Astrocyte (in vitro differentiated cells and primary cell): ENCODE results near the gene RMRP. TPM values are rescaled to one million over a fixed set of nuclear protein-coding genes. Genes with fewer than 3 reads are reported as not detected.
A peak's percentile ranks its signal among the peaks of the same experiment; 100 is the strongest.

Source experiments
- DNase-seq: peaks from one replicate; pipeline ENCODE4 v3.0.0-alpha.2; 2010; ENCODE audit warnings: low read depth
- FAIRE-seq: peaks from 2 replicates; lab custom pipeline; 2011; peaks lifted over from hg19 to GRCh38; lab: Jason Lieb, UNC
- H2AFZ ChIP-seq: 2 replicates; pipeline ENCODE4 v1.6.0; 2012; ENCODE audit warnings: low read depth, low read length, inconsistent platforms
- H3K27ac ChIP-seq: 2 replicates; pipeline ENCODE4 v1.5.1; 2011; ENCODE audit warnings: low read depth, low read length, inconsistent platforms
- H3K27me3 ChIP-seq: 2 replicates; pipeline ENCODE4 v1.6.0; 2011; ENCODE audit warnings: low read length, inconsistent platforms; ENCODE audit not compliant: insufficient read depth
- H3K36me3 ChIP-seq: 2 replicates; pipeline ENCODE4 v1.5.1; 2011; ENCODE audit warnings: low read length, inconsistent platforms; ENCODE audit not compliant: insufficient read depth
- H3K4me1 ChIP-seq: 2 replicates; pipeline ENCODE4 v1.5.1; 2011; ENCODE audit warnings: low read length, inconsistent platforms; ENCODE audit not compliant: insufficient read depth
- H3K4me2 ChIP-seq: 2 replicates; pipeline ENCODE4 v1.6.0; 2012; ENCODE audit warnings: low read length, inconsistent platforms
- H3K4me3 ChIP-seq: 2 replicates; pipeline ENCODE4 v1.5.1; 2011; ENCODE audit warnings: low read depth, mild to moderate bottlenecking, low read length, inconsistent platforms; ENCODE audit not compliant: insufficient read depth
- H3K79me2 ChIP-seq: 2 replicates; pipeline ENCODE4 v1.6.0; 2012; ENCODE audit warnings: mild to moderate bottlenecking, low read length, inconsistent platforms; ENCODE audit not compliant: insufficient read depth
- H3K9ac ChIP-seq: 2 replicates; pipeline ENCODE4 v1.6.0; 2012; ENCODE audit warnings: mild to moderate bottlenecking, low read length, inconsistent platforms
- H3K9me3 ChIP-seq: 2 replicates; pipeline ENCODE4 v1.5.1; 2012; ENCODE audit warnings: low read depth, mild to moderate bottlenecking, low read length, inconsistent platforms; ENCODE audit not compliant: insufficient read depth
- H4K20me1 ChIP-seq: 2 replicates; pipeline ENCODE4 v1.6.0; 2012; ENCODE audit warnings: low read length, inconsistent platforms; ENCODE audit not compliant: insufficient read depth
- H3K27ac Mint-ChIP-seq: one replicate; pipeline ENCODE4 v1.8.0; 2021; ENCODE audit warnings: mild to moderate bottlenecking, mixed read lengths; ENCODE audit not compliant: unreplicated experiment
- H3K27me3 Mint-ChIP-seq: one replicate; pipeline ENCODE4 v1.8.0; 2021; ENCODE audit warnings: low read depth, mixed read lengths; ENCODE audit not compliant: unreplicated experiment
- H3K36me3 Mint-ChIP-seq: one replicate; pipeline ENCODE4 v1.8.0; 2021; ENCODE audit warnings: low read depth, mixed read lengths; ENCODE audit not compliant: unreplicated experiment
- H3K4me1 Mint-ChIP-seq: one replicate; pipeline ENCODE4 v1.8.0; 2021; ENCODE audit warnings: low read depth, mixed read lengths; ENCODE audit not compliant: unreplicated experiment
- H3K4me3 Mint-ChIP-seq: one replicate; pipeline ENCODE4 v1.8.0; 2021; ENCODE audit warnings: mild to moderate bottlenecking, moderate library complexity, mixed read lengths; ENCODE audit not compliant: unreplicated experiment
- H3K9me3 Mint-ChIP-seq: one replicate; pipeline ENCODE4 v1.8.0; 2021; ENCODE audit warnings: mild to moderate bottlenecking, mixed read lengths; ENCODE audit not compliant: unreplicated experiment
- CTCF ChIP-seq: IDR thresholded peaks from 2 replicates; pipeline ENCODE4 v1.5.1; 2011; ENCODE audit warnings: low read depth, mild to moderate bottlenecking, inconsistent platforms, low read length, moderate library complexity; ENCODE audit not compliant: insufficient read depth
- EZH2 ChIP-seq: IDR thresholded peaks from 2 replicates; pipeline ENCODE4 v1.6.1; 2012; ENCODE audit warnings: mild to moderate bottlenecking, low read length, inconsistent platforms; ENCODE audit not compliant: insufficient read depth
- total RNA-seq: library from RNA; stranded (reverse); gene quantifications from 2 replicates; pipeline ENCODE4 v1.2.1, GENCODE V29; 2021

The RMRP gene
- total RNA-seq, 1 donor from 2014 or later = 13,402 TPM

GRCh38 chr9:35680331-35681105 lies 22.7 kb upstream of the RMRP start:
- Histone ChIP-seq H3K4me1 (peaks cover 45% of the 10 kb centered on the region), H2AFZ (no peak overlapping the region), H3K9me3 (no peaks in the 10 kb centered on the region), H3K79me2 (peaks cover 19% of the 10 kb centered on the region), H3K36me3 (peaks cover 32% of the 10 kb centered on the region), H3K4me3 (no peak overlapping the region), H3K9ac (no peak overlapping the region), H4K20me1 (peaks cover 60% of the 10 kb centered on the region), H3K27ac (no peak overlapping the region), H3K27me3 (no peaks in the 10 kb centered on the region), H3K4me2 (no peak overlapping the region)
- DNase-seq = peak; percentile 71
- FAIRE-seq = no peak
- TF ChIP-seq EZH2 = no peak
- TF ChIP-seq CTCF = no peak
- Mint-ChIP-seq H3K27ac (peak overlapping the region; percentile 34), H3K36me3 (peaks cover 24% of the 10 kb centered on the region), H3K4me1 (peaks cover 45% of the 10 kb centered on the region), H3K4me3 (no peak overlapping the region), H3K9me3 (no peaks in the 10 kb centered on the region), H3K27me3 (peaks cover 6% of the 10 kb centered on the region)

- Mint-ChIP-seq H3K27ac (no peak overlapping the region), H3K9me3 (no peaks in the 10 kb centered on the region), H3K4me1 (peaks cover 41% of the 10 kb centered on the region), H3K27me3 (peaks cover 6% of the 10 kb centered on the region), H3K4me3 (no peak overlapping the region), H3K36me3 (peaks cover 24% of the 10 kb centered on the region)
- peaks cover 27% of the 10 kb centered on the region for H3K36me3 ChIP-seq
- FAIRE-seq (no peak), DNase-seq (peak; percentile 30)
- peaks cover 13% of the 10 kb centered on the region for H3K79me2 ChIP-seq
- peaks cover 54% of the 10 kb centered on the region for H4K20me1 ChIP-seq
- H3K4me1 ChIP-seq = peaks cover 41% of the 10 kb centered on the region
- no peak overlapping the region for H3K4me2 ChIP-seq
- no peaks in the 10 kb centered on the region for H3K27me3 ChIP-seq
- no peak overlapping the region for H2AFZ ChIP-seq
- no peak overlapping the region for H3K9ac ChIP-seq
- no peak overlapping the region for H3K27ac ChIP-seq
- no peak overlapping the region for H3K4me3 ChIP-seq
- TF ChIP-seq EZH2 = no peak
- no peaks in the 10 kb centered on the region for H3K9me3 ChIP-seq
Observed at GRCh38 chr9:35679766-35680330, 22.0 kb upstream of the RMRP start.

- no peak for TF ChIP-seq CTCF
- no peak for TF ChIP-seq EZH2
Observed at GRCh38 chr9:35679091-35679490, 21.3 kb upstream of the RMRP start.

More at GRCh38 chr9:35679091-35679490, 21.3 kb upstream of the RMRP start:
- Histone ChIP-seq H4K20me1 (peaks cover 46% of the 10 kb centered on the region), H3K27me3 (peaks cover 3% of the 10 kb centered on the region), H2AFZ (no peak overlapping the region), H3K9ac (no peak overlapping the region), H3K36me3 (peaks cover 20% of the 10 kb centered on the region), H3K4me1 (peaks cover 33% of the 10 kb centered on the region), H3K79me2 (peaks cover 5% of the 10 kb centered on the region), H3K4me3 (no peak overlapping the region), H3K4me2 (no peak overlapping the region), H3K27ac (no peak overlapping the region), H3K9me3 (no peaks in the 10 kb centered on the region)
- H3K4me1 Mint-ChIP-seq = peaks cover 34% of the 10 kb centered on the region
- no peak overlapping the region for H3K27ac Mint-ChIP-seq
- H3K9me3 Mint-ChIP-seq = no peaks in the 10 kb centered on the region
- H3K27me3 Mint-ChIP-seq = peaks cover 13% of the 10 kb centered on the region
- H3K4me3 Mint-ChIP-seq = peak overlapping the region; percentile 64
- no peak for FAIRE-seq
- peaks cover 17% of the 10 kb centered on the region for H3K36me3 Mint-ChIP-seq
- DNase-seq = no peak
